Lung (tissue), 12 donors: Measurements from ENCODE around the gene ANK3. TPM values are rescaled to one million over a fixed set of nuclear protein-coding genes. Genes with fewer than 3 reads are reported as not detected.

Experiments used
- ATAC-seq: fragments of 200-7000 bp; cut with Tn5 transposase; one replicate; pipeline ENCODE4 v1.9.1; 2020; ENCODE audit warnings: moderate number of reproducible peaks; ENCODE audit not compliant: insufficient read depth, low FRiP score
- DNase-seq, 3 donors: peaks; one replicate each; pipeline ENCODE4 v3.0.0-alpha.2; 2013 to 2017
- H3K27ac ChIP-seq, 2 donors: one replicate each; pipeline ENCODE4 v1.5.1; 2013; ENCODE audit warnings: mild to moderate bottlenecking in 2 of 2, moderate library complexity in 2 of 2, control low read depth in 1 of 2, inconsistent platforms in 1 of 2, low read depth in 1 of 2, low read length in 1 of 2
- H3K27me3 ChIP-seq, 3 donors: one replicate each; pipeline ENCODE4 v1.5.1; 2013; ENCODE audit warnings: low read length in 2 of 3; ENCODE audit not compliant: control insufficient read depth in 3 of 3, insufficient read depth in 3 of 3
- H3K36me3 ChIP-seq, 4 donors: one replicate each; pipeline ENCODE4 v1.5.1; 2013; ENCODE audit warnings: low read length in 4 of 4, mild to moderate bottlenecking in 1 of 4, moderate library complexity in 1 of 4; ENCODE audit not compliant: control insufficient read depth in 4 of 4, insufficient read depth in 4 of 4
- H3K4me1 ChIP-seq, 5 donors: one replicate each; pipeline ENCODE4 v1.5.1; 2013; ENCODE audit warnings: low read length in 5 of 5, mild to moderate bottlenecking in 2 of 5, moderate library complexity in 1 of 5; ENCODE audit not compliant: control insufficient read depth in 5 of 5, insufficient read depth in 5 of 5
- H3K4me3 ChIP-seq: one replicate; pipeline ENCODE4 v1.5.1; 2013; ENCODE audit warnings: mild to moderate bottlenecking, control low read depth, moderate library complexity
- H3K9ac ChIP-seq, 2 donors: one replicate each; pipeline ENCODE4 v1.5.1; 2013; ENCODE audit warnings: low read length in 2 of 2, control low read depth in 1 of 2; ENCODE audit not compliant: insufficient read depth in 1 of 2
- H3K9me3 ChIP-seq, 4 donors: one replicate each; pipeline ENCODE4 v1.5.1; 2013; ENCODE audit warnings: low read length in 3 of 4, mild to moderate bottlenecking in 1 of 4, moderate library complexity in 1 of 4; ENCODE audit not compliant: control insufficient read depth in 4 of 4, insufficient read depth in 3 of 4
- WGBS, 2 donors: extraction: QIAGEN DNeasy Blood & Tissue Kit; methylation state at CpG; one replicate each; pipeline ENCODE4 v1.1.7; 2013; 5-methylcytosine and 5-hydroxymethylcytosine counted together
- polyA plus RNA-seq, 2 donors: library from polyadenylated mRNA; stranded (reverse); fragments of 200-250 nt; gene quantifications; one replicate each; pipeline ENCODE4 v1.2.1, GENCODE V29; 2013
- total RNA-seq, 2 donors: library from RNA; depleted of rRNA in 1 of 2; stranded (reverse); fragments of >200 nt in 1 of 2; gene quantifications; one replicate each; pipeline ENCODE4 v1.2.1, GENCODE V29; 2014 to 2021
- TF ChIP-seq, protein P1 (sequence below): IDR thresholded peaks from 2 replicates; pipeline ENCODE4 v1.5.1; 2012; ENCODE audit warnings: mild to moderate bottlenecking; ENCODE audit errors: control extremely low read depth, extremely low read depth
- donor health status: control.
- donor health status: control.
- donor health status: Bipolar disorder and iron deficiency.
- donor health status: healthy.
- donor health status: DM: yes; HTN: yes; CAD: no.

ANK3 gene
- total and polyA plus RNA-seq, 4 donors, result 10.4 to 96.0 (median 46.4) TPM

DNA sequence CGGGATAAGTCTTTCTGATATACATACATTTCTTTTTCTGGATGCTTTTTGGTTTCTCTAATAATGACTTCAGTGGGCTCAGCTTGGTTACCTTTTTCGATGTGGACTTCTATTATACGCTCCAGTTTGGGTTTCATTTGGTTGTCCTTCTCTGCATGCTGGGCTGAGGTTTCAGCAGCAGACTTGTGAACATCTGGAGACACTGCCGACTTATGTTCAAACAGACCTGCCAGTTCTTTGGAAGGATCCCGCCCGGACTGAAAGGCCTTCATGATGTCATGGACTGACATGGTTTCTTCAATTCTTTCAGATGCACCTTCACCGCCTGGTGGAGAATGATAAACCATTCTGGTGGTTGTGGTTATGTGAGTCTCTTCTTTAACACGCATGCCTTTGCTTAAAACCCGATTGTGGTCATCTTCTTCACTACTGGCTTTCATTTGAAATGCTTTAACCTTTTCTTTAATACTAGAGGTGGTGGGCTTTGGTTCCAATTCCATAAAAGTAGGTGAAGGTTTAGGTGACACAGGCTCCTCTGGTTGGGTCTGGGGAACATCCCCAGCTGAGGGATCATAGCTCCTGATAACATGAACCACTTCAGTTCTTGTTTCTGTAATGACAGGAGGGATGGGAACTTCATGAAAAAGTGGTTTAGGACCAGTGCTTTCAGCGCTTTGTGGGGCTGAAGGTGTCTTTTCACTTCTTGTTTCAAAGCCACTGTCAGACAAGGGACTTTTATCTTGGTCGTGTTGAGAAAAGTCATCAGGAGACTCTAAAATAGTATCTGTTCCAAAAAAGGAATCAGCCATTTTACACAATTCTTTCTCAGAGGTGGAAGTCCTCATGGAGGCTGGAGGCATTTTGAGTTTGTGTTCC, 315.7 kb downstream of the ANK3 start:
- Histone ChIP-seq H3K9me3 (no peaks in the 10 kb centered on the region), H3K9ac (no peak overlapping the region), H3K27me3 (no peaks in the 10 kb centered on the region), H3K27ac (no peak overlapping the region), H3K36me3 (peaks cover 0 to 37% (median 2%) of the 10 kb centered on the region in 4 donors), H3K4me1 (no peaks in the 10 kb centered on the region), H3K4me3 (no peak overlapping the region)
- 89 to 94% methylated on average over 11 of the region's 11 CpGs for WGBS, 2 donors
- TF ChIP-seq, protein P1, sequence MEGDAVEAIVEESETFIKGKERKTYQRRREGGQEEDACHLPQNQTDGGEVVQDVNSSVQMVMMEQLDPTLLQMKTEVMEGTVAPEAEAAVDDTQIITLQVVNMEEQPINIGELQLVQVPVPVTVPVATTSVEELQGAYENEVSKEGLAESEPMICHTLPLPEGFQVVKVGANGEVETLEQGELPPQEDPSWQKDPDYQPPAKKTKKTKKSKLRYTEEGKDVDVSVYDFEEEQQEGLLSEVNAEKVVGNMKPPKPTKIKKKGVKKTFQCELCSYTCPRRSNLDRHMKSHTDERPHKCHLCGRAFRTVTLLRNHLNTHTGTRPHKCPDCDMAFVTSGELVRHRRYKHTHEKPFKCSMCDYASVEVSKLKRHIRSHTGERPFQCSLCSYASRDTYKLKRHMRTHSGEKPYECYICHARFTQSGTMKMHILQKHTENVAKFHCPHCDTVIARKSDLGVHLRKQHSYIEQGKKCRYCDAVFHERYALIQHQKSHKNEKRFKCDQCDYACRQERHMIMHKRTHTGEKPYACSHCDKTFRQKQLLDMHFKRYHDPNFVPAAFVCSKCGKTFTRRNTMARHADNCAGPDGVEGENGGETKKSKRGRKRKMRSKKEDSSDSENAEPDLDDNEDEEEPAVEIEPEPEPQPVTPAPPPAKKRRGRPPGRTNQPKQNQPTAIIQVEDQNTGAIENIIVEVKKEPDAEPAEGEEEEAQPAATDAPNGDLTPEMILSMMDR, result no peak
- ATAC-seq, result no peak
- no peak for DNase-seq

DNA sequence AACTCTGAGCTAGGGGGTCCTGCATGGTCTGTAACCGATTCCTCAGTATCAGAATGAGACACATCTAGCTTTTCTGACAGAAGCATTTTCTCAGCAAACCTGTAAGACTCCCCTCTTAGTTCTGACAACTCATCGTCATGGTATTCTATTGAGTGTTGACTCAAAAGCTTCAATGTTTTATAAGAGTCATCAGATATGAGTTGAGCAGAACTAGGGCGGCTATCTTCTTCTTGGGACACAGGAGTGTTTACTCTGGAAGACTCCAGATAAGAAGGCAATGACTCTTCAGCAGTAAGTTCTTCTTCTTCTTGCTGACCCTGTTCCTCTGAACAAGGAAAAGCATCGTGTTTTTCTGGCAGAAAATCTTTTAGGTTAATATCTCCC, 316.3 kb downstream of the ANK3 start:
- no peak overlapping the region for H3K4me3 ChIP-seq
- no peaks in the 10 kb centered on the region for H3K9me3 ChIP-seq
- no peak overlapping the region for H3K9ac ChIP-seq
- H3K27me3 ChIP-seq, result no peaks in the 10 kb centered on the region
- peaks cover 0 to 33% (median 3%) of the 10 kb centered on the region in 4 donors for H3K36me3 ChIP-seq
- H3K27ac ChIP-seq, result no peak overlapping the region
- TF ChIP-seq, protein P1, result no peak
- DNase-seq (no peak), ATAC-seq (peak; percentile 65)
- H3K4me1 ChIP-seq, result no peaks in the 10 kb centered on the region
- WGBS, 2 donors, result 72 to 87% methylated on average over 4 of the region's 4 CpGs

DNA sequence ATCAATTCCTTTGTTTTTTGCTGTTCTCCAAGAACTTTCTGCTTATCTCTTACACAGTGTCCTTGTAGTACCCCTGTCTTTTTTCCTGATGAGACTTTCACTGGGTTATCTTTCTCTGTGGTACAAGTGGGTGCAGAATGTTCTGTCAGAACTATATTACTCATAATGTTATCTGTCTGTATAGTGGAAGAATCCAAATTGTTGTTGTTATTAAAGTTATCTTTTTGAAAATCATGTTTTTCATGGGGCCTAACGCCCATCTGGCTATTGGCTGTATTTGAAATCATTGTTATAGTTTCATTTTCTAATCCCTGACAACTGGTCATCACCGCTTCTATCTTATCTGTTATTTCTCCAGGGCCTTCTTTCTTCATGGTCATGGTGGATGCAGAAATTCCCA, 320.4 kb downstream of the ANK3 start:
- Histone ChIP-seq H3K9me3 (no peaks in the 10 kb centered on the region), H3K4me1 (no peaks in the 10 kb centered on the region), H3K4me3 (no peak overlapping the region), H3K9ac (no peak overlapping the region), H3K36me3 (peaks cover 0 to 16% (median 2%) of the 10 kb centered on the region in 4 donors), H3K27ac (no peak overlapping the region), H3K27me3 (no peaks in the 10 kb centered on the region)
- ATAC-seq (no peak), DNase-seq (no peak)
- WGBS, 2 donors, result 96% methylated on average over 2 of the region's 2 CpGs
- TF ChIP-seq, protein P1, result no peak

DNA sequence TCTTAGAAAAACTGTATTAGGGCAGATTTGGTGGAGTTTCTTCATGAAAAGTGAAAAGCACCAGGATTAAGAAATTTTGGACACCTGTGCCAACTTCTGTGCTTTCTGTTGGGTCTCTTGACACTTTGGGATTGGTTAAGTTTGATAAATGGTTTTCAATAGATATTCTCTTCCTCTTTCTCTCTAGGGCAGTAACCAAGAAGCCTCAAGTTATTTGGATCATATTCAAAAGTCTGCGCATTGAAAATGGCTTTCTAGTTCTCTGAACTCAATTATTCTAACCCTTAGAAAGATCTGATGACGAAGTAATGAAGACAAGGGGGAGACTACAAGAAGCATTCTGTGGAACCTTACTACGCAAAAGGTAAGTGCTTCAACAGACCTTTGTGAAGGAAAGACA, 339.3 kb downstream of the ANK3 start:
- H3K27me3 ChIP-seq, result no peaks in the 10 kb centered on the region
- no peak overlapping the region for H3K9ac ChIP-seq
- TF ChIP-seq, protein P1, result no peak
- no peaks in the 10 kb centered on the region for H3K9me3 ChIP-seq
- ATAC-seq (no peak), DNase-seq (no peak)
- no peak overlapping the region for H3K4me3 ChIP-seq
- H3K4me1 ChIP-seq, result peaks cover 0 to 7% (median 0%) of the 10 kb centered on the region in 5 donors
- peaks cover 0 to 8% (median 0%) of the 10 kb centered on the region in 4 donors for H3K36me3 ChIP-seq
- no peak overlapping the region for H3K27ac ChIP-seq
- 61 to 83% methylated on average over 3 of the region's 3 CpGs for WGBS, 2 donors
